Activated gamma-delta T cell treated with anti-CD3 and anti-CD28 coated beads, Interleukin-2, amount 50 U/mL, for 16 hours (primary cell): ENCODE measurements around the gene PCBD1.
"Not testable (repeated sequence)": the region's sequence is repeated elsewhere in the genome, so short reads cannot be mapped to it uniquely, and the experiment has no call there.

Experiments used
- DNase-seq: peaks from one replicate; pipeline ENCODE4 v3.0.0-alpha.2; 2020; ENCODE audit warnings: low read depth

The PCBD1 gene

DNA sequence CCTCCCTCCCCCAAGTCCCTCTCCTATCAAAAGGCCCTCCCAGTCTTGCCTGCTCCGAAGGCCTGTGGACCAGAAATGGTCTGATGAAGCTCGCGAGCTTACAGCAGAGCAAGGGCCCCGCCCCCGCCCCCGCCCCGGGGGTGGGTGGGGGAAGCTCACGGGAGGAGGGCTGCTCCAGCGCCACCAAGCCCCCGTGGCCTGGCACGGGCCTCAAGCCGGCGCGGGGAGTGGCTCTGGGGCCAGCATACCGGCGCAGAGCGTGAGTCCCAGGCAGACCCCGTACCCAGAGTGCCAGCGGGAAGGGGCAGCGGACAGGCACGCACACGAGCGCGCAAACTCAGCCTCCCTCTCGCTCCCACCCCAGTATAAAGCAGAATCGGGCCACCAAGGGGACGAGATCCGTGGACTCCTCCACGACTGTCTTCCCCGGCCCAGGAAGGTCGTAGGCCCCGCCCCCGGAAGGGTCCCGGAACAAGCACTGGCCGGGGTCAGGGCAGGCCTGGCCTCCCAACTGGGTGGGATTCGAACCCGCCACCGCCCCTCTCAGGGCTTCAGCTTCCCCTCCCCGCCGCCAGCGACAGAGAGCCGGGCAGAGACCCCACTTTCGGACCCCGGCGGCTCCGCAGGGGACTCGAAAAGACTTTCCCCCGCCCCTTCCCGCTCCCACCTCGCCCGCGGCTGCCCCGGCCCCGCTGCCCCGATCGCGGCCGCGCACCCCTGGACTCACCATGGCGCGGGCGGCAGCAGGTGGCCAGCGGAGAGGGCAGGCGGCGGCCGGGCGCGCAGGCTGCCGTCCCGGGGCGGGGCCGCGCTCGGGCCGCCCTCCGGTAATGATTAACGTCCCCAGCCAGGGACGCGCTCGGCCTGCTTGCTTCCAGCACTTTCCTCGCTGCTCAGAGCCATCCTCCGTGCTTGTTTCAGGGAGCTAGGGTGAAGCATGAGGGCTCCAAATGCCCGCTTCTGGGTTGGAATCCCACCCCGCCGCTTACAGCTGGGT is at the start of gene PCBD1:
Gene PCBD1 (minus strand): TSS at position 762 of the 997 bp plus-strand sequence. CDS start 32 bp downstream, at position 730.
- peak; percentile 56 for DNase-seq

GRCh38 chr10:70937661-70938060 is 49.3 kb upstream of the PCBD1 start:
- DNase-seq: no peak

GRCh38 chr10:70936111-70936510 is 47.7 kb upstream of the PCBD1 start:
- DNase-seq: no peak

- no peak for DNase-seq
These were observed 47.3 kb upstream of the PCBD1 start for GRCh38 chr10:70935631-70936030.

GRCh38 chr10:70935125-70935625 is 46.8 kb upstream of the PCBD1 start:
- DNase-seq: no peak

- no peak for DNase-seq
These were observed 46.3 kb upstream of the PCBD1 start for GRCh38 chr10:70934701-70935100.

DNA sequence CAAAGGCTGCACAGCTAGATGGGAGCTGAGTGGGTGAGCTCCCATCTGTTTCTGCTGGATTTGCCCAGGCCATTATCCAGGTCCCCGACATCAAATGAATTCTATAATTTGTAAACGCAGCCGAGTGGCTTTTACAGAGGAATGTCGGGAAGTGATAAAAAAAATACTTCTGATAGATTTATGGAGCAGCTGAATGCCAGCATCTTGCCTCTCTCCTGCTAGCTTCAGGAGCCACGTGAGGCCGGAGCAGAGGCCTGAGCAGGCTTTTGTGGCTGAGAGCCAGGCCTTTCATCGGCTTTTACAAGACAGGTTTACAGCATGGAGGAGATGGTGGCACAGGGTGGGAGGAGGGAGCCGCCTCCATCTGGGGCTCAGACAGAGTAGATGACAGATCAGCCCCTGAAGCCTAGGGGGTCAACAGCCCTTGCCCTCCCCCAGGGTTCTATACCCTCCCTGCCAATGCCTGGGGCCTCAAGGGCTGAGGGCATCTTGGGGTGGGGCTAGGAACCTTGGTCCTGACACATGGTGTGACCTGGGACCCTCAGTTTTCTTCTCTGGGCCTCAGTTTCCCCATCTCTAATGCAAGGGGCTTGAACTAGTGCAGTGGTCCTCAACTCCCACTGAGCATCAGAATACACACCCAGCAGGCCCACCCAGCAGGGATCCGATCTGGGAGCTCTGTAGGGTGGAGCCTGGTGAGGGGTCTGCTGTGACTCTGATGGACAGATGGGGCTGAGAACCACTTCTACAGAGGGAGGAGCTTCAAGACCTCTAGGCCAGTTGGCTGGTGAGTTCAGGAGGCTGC is 44.2 kb upstream of the PCBD1 start:
- DNase-seq: no peak

DNA sequence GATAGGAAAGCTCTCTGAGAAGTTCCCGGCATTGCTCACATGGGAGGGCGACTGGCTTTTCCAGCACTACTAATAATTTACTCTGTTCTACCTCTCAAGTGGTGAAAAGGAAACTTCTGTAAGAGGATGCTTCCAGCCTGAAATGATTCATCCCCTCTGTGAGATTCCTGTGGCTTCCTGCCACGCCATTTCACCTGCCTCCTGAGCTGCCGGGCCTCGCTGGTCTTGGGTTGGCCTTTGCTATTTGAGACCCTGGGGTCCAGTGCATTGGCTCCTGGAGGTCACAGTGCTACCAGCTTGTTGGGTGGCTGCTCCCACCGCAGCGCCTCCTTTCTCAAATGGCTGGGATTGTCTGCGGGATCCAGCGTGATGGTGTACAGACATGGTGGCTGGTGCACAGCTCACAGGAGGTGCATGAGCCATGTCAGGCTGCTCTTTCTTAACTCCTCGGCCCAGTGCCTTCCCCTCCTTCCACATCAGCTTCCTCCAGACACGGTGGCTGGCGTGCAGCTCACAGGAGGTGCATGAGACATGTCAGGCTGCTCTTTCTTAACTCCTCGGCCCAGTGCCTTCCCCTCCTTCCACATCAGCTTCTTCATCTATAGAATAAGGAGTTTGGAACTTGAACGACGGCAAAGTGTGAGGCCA is 42.9 kb upstream of the PCBD1 start:
- no peak for DNase-seq

GRCh38 chr10:70930263-70931000 is 42.1 kb upstream of the PCBD1 start:
- no peak for DNase-seq

- no peak for DNase-seq
These were observed 39.8 kb upstream of the PCBD1 start for GRCh38 chr10:70928140-70928539.

- no peak for DNase-seq
These were observed 39.0 kb upstream of the PCBD1 start for GRCh38 chr10:70927189-70927943.

GRCh38 chr10:70926226-70927000 is 38.0 kb upstream of the PCBD1 start:
- DNase-seq: no peak

- peak; percentile 27 for DNase-seq
These were observed 37.2 kb upstream of the PCBD1 start for GRCh38 chr10:70925377-70926225.

DNA sequence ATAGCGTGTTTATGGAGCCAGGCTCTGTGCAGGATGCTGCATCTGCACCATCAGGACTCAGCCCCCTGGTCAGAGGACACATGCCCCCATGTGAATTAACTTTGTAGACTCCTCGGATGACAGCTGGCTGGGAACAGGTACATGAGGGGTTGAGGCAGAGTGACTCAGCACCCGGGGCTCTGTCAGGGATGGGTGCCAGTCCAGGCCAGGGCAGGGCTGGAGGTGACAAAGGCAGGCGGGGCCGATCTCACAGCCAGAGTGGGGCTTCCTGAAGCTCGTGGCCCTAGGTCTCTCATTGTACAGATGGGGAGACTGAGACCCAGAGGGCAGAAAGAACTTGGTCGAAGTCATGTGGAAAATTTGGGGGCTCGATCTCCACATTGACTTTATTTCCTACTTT is 35.3 kb upstream of the PCBD1 start:
- DNase-seq: no peak

DNA sequence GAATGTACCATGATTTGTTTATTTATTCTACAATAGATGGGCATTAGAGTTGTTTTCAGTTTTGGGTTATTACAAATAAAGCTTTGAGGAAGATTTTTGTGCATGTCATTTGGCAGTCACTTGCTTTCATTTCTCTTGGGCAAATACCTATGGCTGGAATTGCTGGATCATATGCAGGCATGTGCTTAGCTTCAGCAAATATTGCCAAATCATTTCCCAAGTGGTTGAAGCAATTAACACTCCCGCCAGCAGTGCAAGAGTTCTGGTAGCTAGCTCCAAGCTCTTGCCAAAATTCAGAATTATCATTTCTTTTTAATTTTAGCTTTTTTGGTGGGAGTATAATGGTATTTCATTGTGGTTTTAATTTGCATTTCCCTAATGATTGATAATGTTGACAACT is 32.9 kb upstream of the PCBD1 start:
- no peak for DNase-seq

DNA sequence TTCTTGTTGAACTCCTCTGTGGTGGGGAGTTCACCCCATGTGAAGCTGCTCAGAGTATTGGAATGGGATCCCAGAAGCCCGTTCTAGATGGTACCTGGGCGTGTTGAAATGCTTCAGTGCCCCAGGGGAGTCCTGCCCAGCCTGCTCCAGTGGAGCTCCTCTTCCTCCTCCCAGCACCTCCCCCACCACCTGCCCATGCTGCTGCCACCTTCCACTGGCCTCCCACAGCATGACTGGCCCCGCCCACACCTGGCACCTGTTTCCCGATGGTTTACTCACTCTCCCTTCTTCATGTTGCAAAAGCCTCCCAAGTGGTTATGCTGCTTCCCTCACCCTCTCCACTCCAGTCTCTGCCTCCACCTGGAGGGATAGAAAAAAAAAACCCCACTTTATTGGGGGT is 32.2 kb upstream of the PCBD1 start:
- DNase-seq: no peak

GRCh38 chr10:70919906-70920305 is 31.5 kb upstream of the PCBD1 start:
- not testable (repeated sequence) for DNase-seq

- no peak for DNase-seq
These were observed 30.6 kb upstream of the PCBD1 start for GRCh38 chr10:70918851-70919530.
